Panc1 (cell line): ENCODE data around the gene ZSCAN20.

Source experiments
- POLR2AphosphoS5 ChIP-seq: IDR thresholded peaks from 2 replicates; pipeline ENCODE4 v1.6.1; 2012; ENCODE audit warnings: mild to moderate bottlenecking, low read depth, low read length, moderate library complexity
- TF ChIP-seq, protein P1 (sequence below): fragments of 450-650 bp; IDR thresholded peaks from 2 replicates; pipeline ENCODE4 v1.5.1; 2017; ENCODE audit warnings: mild to moderate bottlenecking

DNA sequence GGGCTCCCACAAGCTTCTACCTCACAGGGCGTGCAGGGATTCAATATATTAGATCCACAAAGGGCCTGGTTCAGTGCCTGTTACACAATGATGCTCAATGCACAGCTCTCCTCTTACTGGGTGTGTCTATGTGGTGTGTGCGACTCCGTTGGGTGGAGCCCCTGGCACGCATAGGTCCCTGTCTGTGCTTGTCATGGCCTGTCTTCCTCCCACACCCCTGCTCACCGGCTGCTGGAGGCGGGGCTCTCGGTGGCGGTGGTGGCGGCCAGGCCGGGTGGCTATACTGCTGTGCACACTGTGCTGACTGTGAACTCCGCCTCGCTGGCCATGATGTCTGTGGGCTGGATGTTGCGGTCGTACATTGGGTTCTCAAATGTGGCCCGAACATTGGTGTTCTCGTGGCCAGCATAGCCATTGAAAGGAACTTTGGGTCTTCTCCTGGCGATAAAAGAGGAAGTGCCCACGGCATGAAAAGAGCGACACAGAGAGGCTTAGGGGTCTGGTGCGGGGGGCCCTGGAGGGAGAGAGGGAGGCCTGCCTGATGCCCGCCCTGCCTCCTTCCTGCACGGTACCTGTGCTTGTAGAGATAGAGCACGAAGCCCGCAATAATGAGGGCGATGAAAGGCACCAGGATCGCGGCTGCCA lies 46.9 kb downstream of the ZSCAN20 start:
- TF ChIP-seq, protein P1, sequence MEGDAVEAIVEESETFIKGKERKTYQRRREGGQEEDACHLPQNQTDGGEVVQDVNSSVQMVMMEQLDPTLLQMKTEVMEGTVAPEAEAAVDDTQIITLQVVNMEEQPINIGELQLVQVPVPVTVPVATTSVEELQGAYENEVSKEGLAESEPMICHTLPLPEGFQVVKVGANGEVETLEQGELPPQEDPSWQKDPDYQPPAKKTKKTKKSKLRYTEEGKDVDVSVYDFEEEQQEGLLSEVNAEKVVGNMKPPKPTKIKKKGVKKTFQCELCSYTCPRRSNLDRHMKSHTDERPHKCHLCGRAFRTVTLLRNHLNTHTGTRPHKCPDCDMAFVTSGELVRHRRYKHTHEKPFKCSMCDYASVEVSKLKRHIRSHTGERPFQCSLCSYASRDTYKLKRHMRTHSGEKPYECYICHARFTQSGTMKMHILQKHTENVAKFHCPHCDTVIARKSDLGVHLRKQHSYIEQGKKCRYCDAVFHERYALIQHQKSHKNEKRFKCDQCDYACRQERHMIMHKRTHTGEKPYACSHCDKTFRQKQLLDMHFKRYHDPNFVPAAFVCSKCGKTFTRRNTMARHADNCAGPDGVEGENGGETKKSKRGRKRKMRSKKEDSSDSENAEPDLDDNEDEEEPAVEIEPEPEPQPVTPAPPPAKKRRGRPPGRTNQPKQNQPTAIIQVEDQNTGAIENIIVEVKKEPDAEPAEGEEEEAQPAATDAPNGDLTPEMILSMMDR = no peak
- no peak for TF ChIP-seq POLR2AphosphoS5
